Neural cell (in vitro differentiated cells): Measurements from ENCODE around the gene CDK6. TPM values are rescaled to one million over a fixed set of nuclear protein-coding genes. Genes with fewer than 3 reads are reported as not detected.

Source experiments
- H2AFZ ChIP-seq: fragments of 200-600, 300-800 bp; sonication (generic), shearing (Covaris generic); 2 replicates; pipeline ENCODE4 v1.6.0; 2014; ENCODE audit warnings: low read depth, mild to moderate bottlenecking, antibody characterized with exemption, low read length, moderate library complexity
- H3F3A ChIP-seq: fragments of 200-600 bp; shearing (Covaris generic); 2 replicates; pipeline ENCODE4 v1.6.1; 2016; ENCODE audit warnings: mild to moderate bottlenecking, moderate library complexity, mixed read lengths, antibody characterized with exemption, low read length; ENCODE audit not compliant: insufficient read depth, poor library complexity, severe bottlenecking
- H3K27ac ChIP-seq: fragments of 200-600, 300-800 bp; sonication (generic), shearing (Covaris generic); 2 replicates; pipeline ENCODE4 v1.5.1; 2014; ENCODE audit warnings: mild to moderate bottlenecking, low read length, moderate library complexity
- H3K27me3 ChIP-seq: fragments of 300-800, 200-600 bp; sonication (generic), shearing (Covaris generic); 2 replicates; pipeline ENCODE4 v1.6.0; 2014; ENCODE audit warnings: mild to moderate bottlenecking, low read depth, low read length, moderate library complexity; ENCODE audit not compliant: insufficient read depth
- H3K36me3 ChIP-seq: fragments of 300-800, 200-600 bp; sonication (generic), shearing (Covaris generic); 2 replicates; pipeline ENCODE4 v1.5.1; 2014; ENCODE audit warnings: mild to moderate bottlenecking, antibody characterized with exemption, low read length, moderate library complexity; ENCODE audit not compliant: insufficient read depth
- H3K4me2 ChIP-seq: fragments of 300-800, 200-600 bp; sonication (generic), shearing (Covaris generic); 2 replicates; pipeline ENCODE4 v1.6.0; 2014; ENCODE audit warnings: mild to moderate bottlenecking, low read length
- H3K4me3 ChIP-seq: fragments of 300-800, 200-600 bp; sonication (generic), shearing (Covaris generic); 2 replicates; pipeline ENCODE4 v1.5.1; 2014; ENCODE audit warnings: mild to moderate bottlenecking, low read length, moderate library complexity
- H3K79me2 ChIP-seq: fragments of 200-600 bp; shearing (Covaris generic); replicated peaks from 2 replicates; pipeline ENCODE4 v1.6.0; 2014; ENCODE audit warnings: mild to moderate bottlenecking, low read length, moderate library complexity; ENCODE audit not compliant: insufficient read depth
- H3K9ac ChIP-seq: fragments of 300-800, 200-600 bp; sonication (generic), shearing (Covaris generic); 2 replicates; pipeline ENCODE4 v1.6.1; 2016; ENCODE audit warnings: mild to moderate bottlenecking, low read length, mixed read lengths
- H3K9me2 ChIP-seq: fragments of 200-600 bp; shearing (Covaris generic); 2 replicates; pipeline ENCODE4 v1.6.1; 2016; ENCODE audit warnings: mild to moderate bottlenecking, low read length, mixed read lengths; ENCODE audit not compliant: insufficient read depth
- H3K9me3 ChIP-seq: fragments of 200-600, 300-800 bp; sonication (generic), shearing (Covaris generic); 2 replicates; pipeline ENCODE4 v1.6.1; 2016; ENCODE audit warnings: mild to moderate bottlenecking, mixed run types, low read length, moderate library complexity, mixed read lengths
- H4K20me1 ChIP-seq: fragments of 200-600 bp; shearing (Covaris generic); 2 replicates; pipeline ENCODE4 v1.6.1; 2016; ENCODE audit warnings: mild to moderate bottlenecking, mixed run types; ENCODE audit not compliant: insufficient read depth
- CTCF ChIP-seq: fragments of 450-650 bp; IDR thresholded peaks from 2 replicates; pipeline ENCODE4 v1.5.1; 2014; ENCODE audit warnings: antibody characterized with exemption, mild to moderate bottlenecking, moderate library complexity; ENCODE audit not compliant: poor library complexity, severe bottlenecking
- EP300 ChIP-seq: fragments of 450-650 bp; conservative IDR thresholded peaks from 2 replicates; pipeline ENCODE4 v1.6.1; 2014; ENCODE audit warnings: antibody characterized with exemption, mild to moderate bottlenecking, moderate library complexity; ENCODE audit not compliant: poor library complexity, severe bottlenecking
- EZH2 ChIP-seq: fragments of 200-600, 300-800 bp; shearing (Covaris generic), sonication (generic); IDR thresholded peaks from 2 replicates; pipeline ENCODE4 v1.6.1; 2014; ENCODE audit warnings: antibody characterized with exemption, low read length, borderline replicate concordance, mild to moderate bottlenecking; ENCODE audit not compliant: insufficient read depth, poor library complexity, severe bottlenecking
- MXI1 ChIP-seq: fragments of 450-650 bp; conservative IDR thresholded peaks from 2 replicates; pipeline ENCODE4 v1.6.1; 2014; ENCODE audit warnings: antibody characterized with exemption, mild to moderate bottlenecking; ENCODE audit not compliant: poor library complexity, severe bottlenecking
- POLR2AphosphoS5 ChIP-seq: IDR thresholded peaks from 2 replicates; pipeline ENCODE4 v1.6.1; 2012
- RAD21 ChIP-seq: fragments of 450-650 bp; conservative IDR thresholded peaks from 2 replicates; pipeline ENCODE4 v1.6.1; 2014; ENCODE audit warnings: antibody characterized with exemption, mild to moderate bottlenecking, moderate library complexity
- REST ChIP-seq: IDR thresholded peaks from 2 replicates; pipeline ENCODE4 v1.6.1; 2012; ENCODE audit warnings: borderline replicate concordance
- SMC3 ChIP-seq: fragments of 450-650 bp; conservative IDR thresholded peaks from 2 replicates; pipeline ENCODE4 v1.6.1; 2014; ENCODE audit warnings: antibody characterized with exemption, mild to moderate bottlenecking, moderate library complexity; ENCODE audit not compliant: poor library complexity
- TAF1 ChIP-seq: IDR thresholded peaks from 2 replicates; pipeline ENCODE4 v1.6.1; 2012; ENCODE audit warnings: low read depth
- polyA plus RNA-seq: library from polyadenylated mRNA; depleted of rRNA; stranded (reverse); fragments of >200 nt; gene quantifications from 2 replicates; pipeline ENCODE4 v1.2.3, GENCODE V29; 2014

CDK6 gene
- polyA plus RNA-seq, 1 donor from 2014 or later: 4.1 TPM

- Histone ChIP-seq H3K79me2 (no peaks in the 10 kb centered on the region), H3F3A (no peaks in the 10 kb centered on the region), H3K9me3 (peaks cover 5% of the 10 kb centered on the region), H3K9me2 (no peaks in the 10 kb centered on the region), H3K9ac (no peak overlapping the region), H3K27me3 (no peaks in the 10 kb centered on the region), H3K4me3 (no peak overlapping the region), H3K27ac (no peak overlapping the region), H3K4me2 (no peak overlapping the region), H3K36me3 (no peaks in the 10 kb centered on the region), H4K20me1 (no peaks in the 10 kb centered on the region), H2AFZ (no peak overlapping the region)
- TF ChIP-seq MXI1: no peak
- no peak for TF ChIP-seq REST
- TF ChIP-seq RAD21: no peak
- no peak for TF ChIP-seq POLR2AphosphoS5
- no peak for TF ChIP-seq SMC3
- no peak for TF ChIP-seq TAF1
- no peak for TF ChIP-seq EP300
- TF ChIP-seq CTCF: no peak
- TF ChIP-seq EZH2: no peak
Observed at GRCh38 chr7:92706563-92706962, 129.8 kb downstream of the CDK6 start.

GRCh38 chr7:92705831-92706230, 130.5 kb downstream of the CDK6 start:
- no peak overlapping the region for H3K4me2 ChIP-seq
- H3K79me2 ChIP-seq: no peaks in the 10 kb centered on the region
- H3K9me3 ChIP-seq: peaks cover 5% of the 10 kb centered on the region
- H3K4me3 ChIP-seq: no peak overlapping the region
- TF ChIP-seq RAD21 (no peak), TAF1 (no peak), EP300 (no peak), MXI1 (no peak), EZH2 (no peak), REST (no peak), SMC3 (no peak), CTCF (no peak), POLR2AphosphoS5 (no peak)
- H2AFZ ChIP-seq: no peak overlapping the region
- no peak overlapping the region for H3K27ac ChIP-seq
- H3K9ac ChIP-seq: no peak overlapping the region
- no peaks in the 10 kb centered on the region for H3K36me3 ChIP-seq
- H4K20me1 ChIP-seq: no peaks in the 10 kb centered on the region
- no peaks in the 10 kb centered on the region for H3K9me2 ChIP-seq
- H3F3A ChIP-seq: no peaks in the 10 kb centered on the region
- H3K27me3 ChIP-seq: no peaks in the 10 kb centered on the region
